Measurements from ENCODE around the gene NHSL2.

DNA sequence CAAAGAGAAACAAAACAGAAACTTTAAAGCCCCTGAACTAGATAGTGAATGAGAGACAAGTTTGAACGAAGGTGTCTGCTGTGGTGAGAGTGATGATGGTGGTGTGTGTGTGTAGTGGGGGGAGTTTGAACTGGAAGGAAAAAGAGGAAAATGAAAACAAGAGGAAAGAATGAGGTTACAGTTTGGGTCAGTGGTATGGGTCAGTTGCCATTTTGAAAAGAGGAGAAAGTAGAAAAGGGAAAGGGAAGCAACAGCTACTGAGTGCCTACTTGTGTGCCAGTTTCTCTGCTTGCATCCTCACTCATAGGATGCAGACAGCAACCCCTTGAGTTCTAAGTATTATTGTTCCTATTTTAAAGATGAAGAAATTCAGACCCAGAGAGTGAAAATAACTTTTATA lies 26.0 kb downstream of the NHSL2 start:
- TF ChIP-seq, protein P1, sequence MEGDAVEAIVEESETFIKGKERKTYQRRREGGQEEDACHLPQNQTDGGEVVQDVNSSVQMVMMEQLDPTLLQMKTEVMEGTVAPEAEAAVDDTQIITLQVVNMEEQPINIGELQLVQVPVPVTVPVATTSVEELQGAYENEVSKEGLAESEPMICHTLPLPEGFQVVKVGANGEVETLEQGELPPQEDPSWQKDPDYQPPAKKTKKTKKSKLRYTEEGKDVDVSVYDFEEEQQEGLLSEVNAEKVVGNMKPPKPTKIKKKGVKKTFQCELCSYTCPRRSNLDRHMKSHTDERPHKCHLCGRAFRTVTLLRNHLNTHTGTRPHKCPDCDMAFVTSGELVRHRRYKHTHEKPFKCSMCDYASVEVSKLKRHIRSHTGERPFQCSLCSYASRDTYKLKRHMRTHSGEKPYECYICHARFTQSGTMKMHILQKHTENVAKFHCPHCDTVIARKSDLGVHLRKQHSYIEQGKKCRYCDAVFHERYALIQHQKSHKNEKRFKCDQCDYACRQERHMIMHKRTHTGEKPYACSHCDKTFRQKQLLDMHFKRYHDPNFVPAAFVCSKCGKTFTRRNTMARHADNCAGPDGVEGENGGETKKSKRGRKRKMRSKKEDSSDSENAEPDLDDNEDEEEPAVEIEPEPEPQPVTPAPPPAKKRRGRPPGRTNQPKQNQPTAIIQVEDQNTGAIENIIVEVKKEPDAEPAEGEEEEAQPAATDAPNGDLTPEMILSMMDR (IDR thresholded peaks at IDR 0.05), result no peak
- no peak for TF ChIP-seq EZH2 (IDR thresholded peaks at IDR 0.05)
- TF ChIP-seq EZH2phosphoT487 (IDR thresholded peaks at IDR 0.05), result no peak
